ENCODE results near the gene TGIF2LY. TPM values are rescaled to one million over a fixed set of nuclear protein-coding genes. Genes with fewer than 3 reads are reported as not detected.
"Not testable (repeated sequence)": the region's sequence is repeated elsewhere in the genome, so short reads cannot be mapped to it uniquely, and the experiment has no call there.

The TGIF2LY gene
- not detected for total RNA-seq

DNA sequence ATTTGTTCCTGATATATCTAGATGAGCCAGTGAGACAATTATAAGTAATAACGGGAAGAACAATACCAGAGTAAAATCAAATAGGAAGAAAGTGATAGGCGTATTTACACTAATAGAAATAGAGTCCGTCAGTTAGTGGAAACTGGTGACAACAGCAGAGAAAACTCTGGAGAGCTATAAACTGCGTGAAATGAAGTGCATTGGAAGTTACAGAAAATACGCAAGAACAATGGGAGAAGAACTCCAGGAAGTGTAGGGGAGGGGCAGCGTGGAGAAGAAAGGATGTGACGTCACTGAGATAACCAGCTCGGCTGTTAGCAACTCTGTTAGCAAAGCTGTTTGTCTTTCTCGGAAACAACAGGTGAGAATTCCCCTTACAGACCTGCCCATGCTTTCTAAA lies at the start of gene TGIF2LY:
Gene TGIF2LY, plus strand, starts transcription at position 301 of the 400 bp plus-strand sequence. CDS start 178 bp downstream, outside the sequence.
- intact Hi-C loops (cut with DNase I): not testable (repeated sequence)
- no CpG with 5 or more reads among the region's 9 CpGs for WGBS

More for the DNA sequence above, at the start of gene TGIF2LY:
- H3K36me3 ChIP-seq; H3K4me1 ChIP-seq; H3K9me3 ChIP-seq; H3K27ac ChIP-seq (replicated peaks in 1 of 4); DNase-seq (ENCODE audit: extremely low spot score); H3K27me3 ChIP-seq; H3K4me3 ChIP-seq: not testable (repeated sequence)

Small RNAs within 50 kb of the gene (small RNA-seq; reads per million reads assigned to genes)
- gene PRRC2CP1: 0 reads per million in 3 donors
